CD4-positive, alpha-beta T cell treated with Interferon alpha-2 for 1 hour (primary cell): ENCODE data around the gene ITGA6.

Source experiments
- DNase-seq, 2 donors: peaks; one replicate each; pipeline ENCODE4 v3.0.0-alpha.2; 2020 to 2022

Gene ITGA6

DNA sequence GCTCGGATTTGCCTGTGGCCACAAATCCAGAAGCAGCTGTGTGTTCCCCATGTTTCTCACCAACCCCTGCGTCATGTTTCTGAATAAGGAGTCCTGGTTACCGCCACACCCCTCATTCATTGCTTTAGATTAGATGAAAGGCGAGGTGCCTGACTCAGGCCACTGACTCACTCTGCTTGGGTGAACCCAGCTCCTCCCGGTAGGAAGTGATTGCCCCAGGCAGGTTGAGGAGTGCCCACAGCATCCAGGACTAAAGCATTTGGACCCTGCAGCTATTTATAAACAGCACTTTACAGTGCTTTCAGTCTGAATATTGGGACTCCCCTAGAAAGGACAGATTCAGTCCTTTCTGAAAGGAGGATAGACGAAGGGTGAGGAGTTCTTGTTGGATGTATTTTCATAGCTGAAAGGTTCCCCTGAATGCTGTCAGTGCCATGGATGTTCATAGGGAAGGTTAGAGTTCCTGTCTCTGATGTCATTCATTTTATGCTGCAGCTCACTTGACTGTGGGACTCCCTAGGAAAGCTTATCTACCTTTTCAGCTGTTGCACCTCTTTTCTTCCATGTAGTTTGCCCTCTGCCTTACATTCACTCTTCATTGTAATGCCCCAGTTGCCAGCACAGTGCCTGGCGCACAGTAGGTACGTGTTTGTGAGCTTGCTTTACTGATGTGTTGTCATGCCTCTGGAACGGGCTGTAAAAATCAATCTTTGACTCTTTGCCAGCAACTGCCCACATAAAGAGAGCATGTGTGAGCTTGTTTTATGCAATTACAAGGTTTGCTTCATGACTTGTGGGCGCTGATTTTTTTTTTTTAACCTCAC is 14.9 kb downstream of the ITGA6 start:
- no peak for DNase-seq

DNA sequence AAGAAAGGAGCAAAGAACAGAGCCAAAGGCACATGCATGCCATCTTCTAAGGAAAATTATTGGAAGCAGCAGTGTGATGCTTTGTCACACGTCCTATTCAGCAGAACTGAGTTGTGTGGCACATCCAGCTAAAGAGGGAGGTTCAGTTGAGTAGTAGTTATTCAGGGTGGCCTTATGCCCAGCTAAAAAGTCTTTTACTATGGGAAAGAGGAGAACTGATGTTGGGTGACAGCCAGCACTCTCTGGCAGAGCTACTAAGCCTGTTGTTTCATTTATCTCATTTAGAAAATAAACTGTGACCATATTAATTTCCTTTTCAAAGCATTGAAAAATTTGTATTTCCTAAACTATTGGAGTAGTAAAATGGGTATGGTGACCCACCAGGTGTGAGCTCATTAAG is 18.5 kb downstream of the ITGA6 start:
- no peak for DNase-seq

DNA sequence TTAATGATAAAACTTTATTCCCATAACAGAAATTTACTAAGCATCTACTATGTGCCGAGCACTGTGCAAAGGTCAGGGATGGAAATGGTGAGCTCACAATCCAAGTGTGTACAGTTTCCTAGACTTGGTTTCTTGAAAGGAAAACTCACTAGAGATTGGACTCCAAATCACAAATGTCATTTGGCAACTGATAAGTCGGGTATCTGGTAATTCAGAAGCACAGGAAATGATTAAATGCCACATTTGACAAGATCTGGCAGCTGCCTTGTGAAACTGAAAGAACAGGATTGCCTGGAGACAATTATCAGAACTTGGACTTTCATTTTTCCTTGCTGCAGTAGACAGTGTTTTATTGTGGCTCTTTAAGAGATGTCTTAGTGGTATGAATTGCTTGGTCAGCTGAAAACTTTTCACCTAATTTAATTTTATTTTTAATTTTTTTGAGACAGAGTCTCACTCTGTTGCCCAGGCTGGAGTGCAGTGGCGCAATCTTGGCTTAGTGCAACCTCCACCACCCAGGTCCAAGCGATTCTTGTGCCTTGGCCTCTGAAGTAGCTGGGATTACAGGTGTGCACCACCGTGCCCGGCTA is 19.2 kb downstream of the ITGA6 start:
- peak in 1 of 2 donors; percentile 49 for DNase-seq

DNA sequence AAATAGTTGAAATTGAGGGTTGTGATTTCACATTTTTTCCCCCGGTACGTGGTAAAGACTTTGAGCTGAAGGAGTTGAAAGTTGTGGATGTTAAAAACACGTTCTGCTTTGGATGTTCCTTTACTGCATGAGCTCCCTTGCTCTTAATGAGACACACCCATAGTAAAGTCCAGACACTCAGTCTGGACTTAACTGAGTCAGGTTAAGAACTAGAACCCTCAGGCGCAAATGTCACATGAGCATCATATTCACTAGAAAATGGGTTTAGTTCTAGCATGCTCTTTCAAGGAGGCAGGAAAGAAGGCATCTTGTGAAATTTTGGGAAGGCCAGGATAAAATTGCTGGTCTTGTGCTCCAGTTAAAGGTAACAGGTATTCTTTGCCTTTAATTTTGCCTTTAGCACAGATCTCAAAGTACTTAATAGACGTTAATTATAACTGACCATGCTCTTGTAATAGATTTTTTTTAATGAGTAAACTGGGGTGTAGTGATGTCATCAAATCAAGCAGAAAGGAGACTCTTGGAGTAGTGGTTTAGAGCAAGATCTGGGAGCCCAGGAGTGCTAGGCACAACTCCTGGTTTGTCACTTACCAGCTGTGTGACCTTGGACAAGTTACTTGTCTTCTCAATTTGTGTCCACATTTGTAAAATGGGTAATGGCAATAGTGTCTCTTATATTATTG is 20.6 kb downstream of the ITGA6 start:
- DNase-seq, result no peak

DNA sequence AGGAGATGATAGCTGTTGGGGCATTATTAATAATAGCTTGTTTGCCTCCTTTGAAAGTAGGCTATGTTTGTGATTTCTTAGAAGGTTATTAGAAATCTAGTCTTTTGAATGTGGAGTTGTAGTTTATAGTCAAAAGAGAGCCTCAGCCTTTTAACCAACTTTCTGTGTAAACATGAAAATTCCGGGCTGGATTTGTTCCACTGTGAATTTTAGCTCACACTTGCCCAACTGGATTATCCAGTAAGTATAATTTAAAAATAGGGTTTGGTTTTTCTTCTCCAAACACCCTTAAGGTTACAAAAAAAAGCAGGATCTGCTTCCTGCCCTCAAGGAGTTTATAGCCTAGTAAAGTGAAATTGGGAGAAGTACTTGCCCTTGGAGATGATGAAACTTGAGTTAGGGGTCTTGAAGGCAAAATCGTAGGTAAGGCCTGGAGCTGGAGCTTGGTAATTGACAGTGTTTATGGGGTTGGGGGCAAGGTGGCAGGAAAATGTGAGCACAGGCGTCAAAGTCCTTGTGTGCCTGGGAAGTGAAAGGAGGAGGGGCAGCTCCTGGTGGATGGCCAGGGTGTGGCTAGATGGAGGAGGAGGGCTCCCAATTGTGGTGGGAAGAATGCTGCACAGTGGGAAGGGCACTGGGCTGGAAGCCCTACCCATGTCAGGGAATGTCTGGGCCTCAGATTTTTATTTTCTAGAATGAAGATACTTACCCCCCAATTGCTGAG is 21.3 kb downstream of the ITGA6 start:
- DNase-seq, result no peak

DNA sequence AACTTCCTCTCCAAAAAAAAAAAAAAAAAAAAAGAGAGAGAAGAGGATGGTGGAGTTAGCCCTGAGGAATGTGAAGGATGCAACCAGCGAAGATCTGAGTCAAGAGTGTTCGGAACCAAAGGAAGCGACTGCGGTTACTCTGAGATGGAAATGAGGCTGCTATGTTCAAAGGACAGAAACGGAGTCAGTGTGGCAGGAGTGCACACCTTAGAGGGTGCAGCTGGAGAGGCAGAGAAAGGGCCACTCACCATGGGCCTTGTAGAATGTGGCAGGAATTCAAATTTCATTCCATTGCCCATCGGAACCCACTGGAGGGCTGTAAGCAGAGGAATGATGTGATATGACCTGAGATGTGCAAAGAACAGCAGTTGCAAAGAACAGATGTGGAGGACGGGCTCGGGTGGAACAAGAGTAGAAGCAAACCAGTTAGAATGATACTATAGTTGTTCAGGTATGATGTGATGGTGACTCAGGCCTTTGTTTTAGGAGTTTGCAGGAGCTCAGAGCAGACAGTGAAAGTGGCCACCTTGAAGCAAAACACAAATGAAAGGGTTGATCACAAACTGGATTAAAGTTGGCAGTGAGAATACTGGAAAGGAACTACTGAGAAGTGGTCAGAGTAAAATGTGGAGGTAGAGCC is 22.6 kb downstream of the ITGA6 start:
- DNase-seq, result no peak

DNA sequence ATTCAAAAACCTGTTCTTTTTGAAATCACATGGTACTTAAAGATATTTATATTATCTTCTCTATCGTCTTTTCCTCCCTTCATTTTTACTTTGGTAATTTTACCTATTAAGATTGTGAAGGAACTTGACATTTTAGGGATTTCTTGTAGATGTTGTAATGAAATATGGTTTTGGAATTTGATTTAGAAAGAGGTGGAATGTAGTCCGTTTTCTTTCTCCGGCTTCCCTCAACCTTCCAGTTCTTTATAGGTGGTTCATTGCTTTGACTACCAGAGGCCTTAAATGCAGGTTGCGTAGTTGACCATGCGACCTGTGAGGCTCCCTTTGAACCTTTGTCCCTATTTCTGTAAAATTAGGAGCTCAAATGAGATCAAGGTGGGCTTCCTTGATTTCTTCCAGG is 24.5 kb downstream of the ITGA6 start:
- DNase-seq, result no peak

DNA sequence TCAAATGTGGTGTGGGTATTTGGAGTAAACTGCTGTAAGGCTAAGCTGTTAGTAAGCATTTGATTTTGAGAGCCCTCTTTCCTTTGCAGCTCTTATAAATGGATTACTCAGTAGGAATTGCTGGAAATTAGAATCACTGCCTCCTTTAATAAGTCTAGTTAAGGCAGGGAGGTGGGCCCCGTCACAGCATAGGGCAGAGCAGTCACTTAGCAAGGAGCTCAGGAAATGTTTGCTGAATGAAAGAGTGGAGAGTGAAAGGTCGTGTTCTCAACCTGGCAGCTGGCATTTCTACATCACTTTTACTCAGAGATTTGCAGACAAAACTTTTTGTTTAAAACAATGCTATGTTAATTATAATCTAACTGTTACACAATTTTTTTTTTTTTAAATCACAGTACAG is 25.5 kb downstream of the ITGA6 start:
- no peak for DNase-seq

DNA sequence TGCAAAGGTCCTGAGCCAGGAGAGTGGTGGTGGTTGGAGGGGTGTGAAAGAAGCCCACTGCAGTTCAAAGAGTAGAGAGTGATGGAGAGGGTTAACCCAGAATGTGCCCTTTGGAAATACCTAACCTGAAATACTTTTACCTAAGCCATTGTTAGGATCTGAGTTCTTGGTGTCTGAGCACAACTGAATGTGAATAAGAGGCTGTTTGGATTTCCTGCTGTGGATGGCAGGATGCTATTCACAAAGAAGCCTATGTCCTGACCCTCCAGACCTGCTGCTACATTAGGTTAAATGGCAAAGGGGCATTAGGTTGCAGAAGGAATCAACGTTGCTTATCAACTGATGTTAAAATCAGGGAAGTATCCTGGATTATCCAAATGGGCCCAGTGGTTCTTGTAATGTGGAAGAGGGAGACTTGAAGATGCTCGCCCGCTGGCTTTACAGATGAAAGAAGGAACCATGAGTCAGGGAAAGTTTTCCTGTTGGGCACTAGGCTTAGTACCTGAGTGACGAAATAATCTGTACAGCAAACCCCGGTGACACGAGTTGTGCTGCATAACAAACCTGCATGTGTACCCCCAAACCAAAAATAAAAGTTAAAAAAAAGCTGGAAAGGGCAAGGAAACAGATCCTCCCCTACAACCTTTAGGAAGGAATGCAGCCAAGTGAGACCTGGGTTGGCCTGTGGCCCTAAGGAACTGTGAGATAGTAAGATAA is 27.2 kb downstream of the ITGA6 start:
- DNase-seq, result no peak

DNA sequence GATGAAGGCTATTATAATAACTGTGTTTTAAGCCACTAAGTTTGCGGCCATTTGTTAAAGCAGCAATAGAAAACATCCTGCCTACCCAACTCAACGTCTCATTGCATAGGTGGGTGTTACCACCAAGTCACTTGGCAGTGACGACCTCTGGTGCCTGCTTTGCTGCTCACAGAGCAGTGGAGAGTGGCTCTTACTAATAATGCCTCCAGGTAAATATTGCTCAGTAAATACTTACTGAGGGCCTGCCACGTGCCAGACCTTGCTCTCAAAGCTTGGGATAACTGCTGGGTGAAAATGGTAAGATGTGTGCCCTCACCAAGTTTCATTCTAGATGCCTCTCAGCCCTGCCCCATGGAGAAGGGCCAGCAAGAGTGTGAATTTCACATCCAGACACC is 27.7 kb downstream of the ITGA6 start:
- DNase-seq, result no peak

DNA sequence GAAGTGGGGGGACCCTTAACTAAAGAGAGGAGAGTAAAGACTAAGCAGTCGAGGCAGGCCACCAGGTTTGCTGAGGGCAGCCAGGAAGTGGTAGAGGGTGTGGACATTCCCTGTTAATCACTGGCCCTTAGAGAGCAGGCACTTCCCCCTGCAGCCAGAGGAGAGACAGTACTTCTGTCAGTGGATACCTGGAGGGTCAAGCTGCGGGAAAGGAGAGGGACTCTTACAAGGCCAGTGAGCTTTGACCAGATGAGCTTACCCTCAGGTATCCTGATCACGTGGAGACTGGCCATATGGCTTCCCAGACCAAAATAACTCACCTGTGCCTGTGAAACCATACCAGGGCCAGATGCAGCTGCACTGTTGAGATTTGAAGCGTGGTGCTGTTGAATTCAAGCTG is 28.6 kb downstream of the ITGA6 start:
- DNase-seq, result no peak

DNA sequence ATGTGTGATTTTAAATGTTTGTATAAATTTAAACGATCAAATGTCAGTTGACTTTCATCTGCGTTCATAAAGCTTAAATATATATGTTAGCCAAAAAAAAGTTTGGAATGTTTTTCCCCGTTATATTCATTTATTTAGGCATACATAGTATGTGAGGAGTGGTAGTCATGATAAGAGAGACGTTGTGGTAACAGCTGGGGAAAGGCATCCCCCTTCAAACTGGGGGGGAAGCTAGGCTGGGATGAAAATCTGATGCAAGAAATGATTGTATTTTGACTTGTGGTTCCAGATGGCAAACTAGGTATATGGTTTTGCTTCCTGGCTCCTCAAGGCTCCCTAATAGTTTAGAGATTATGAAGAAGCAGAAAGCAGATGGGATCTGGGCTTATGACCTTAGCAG is 30.1 kb downstream of the ITGA6 start:
- DNase-seq, result no peak

DNA sequence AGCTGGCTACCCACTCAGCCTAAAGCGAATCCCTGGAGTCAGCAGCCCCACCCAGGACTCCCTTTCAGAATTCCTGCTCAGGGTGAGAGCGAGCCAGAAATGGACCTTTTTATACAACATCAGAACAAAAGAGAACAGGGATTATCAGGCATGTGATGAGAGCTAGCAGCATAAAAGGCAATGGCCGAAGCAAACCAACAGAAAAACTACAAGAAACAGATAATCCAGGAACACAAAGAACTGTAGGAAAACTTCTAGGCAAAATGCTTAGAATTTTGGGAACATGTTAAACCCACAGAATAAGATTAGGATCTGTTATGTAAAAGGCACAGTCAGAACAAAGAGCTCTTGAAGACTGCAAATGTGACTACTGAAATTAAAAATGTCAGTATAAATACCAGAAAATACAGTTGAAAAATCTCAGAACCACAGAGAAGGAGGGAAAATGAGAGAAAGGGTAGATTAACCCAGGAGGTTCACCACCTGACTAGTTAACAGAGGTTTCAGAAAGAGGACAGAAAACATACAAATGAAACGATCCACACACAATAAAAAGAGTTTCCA is 31.3 kb downstream of the ITGA6 start:
- DNase-seq, result no peak

DNA sequence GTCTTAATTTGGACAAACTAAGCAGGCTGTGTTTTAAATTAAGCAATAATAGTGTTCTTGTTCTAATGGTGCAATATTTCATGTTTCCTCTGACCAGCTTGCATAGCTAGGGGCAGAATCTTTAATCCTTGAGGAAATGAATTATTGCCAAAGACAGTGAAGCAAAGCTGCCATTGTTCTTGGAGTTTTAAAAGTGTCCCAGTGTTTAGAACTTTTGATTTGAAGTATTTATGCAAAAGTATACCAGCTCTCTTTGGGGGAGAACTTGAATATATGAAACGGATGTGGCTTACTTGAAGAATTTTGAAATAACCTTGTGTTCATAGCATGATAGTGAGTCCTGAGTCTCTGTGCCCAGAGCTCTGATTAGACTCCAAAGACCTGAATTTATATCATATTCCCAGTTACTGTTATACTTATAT is 33.4 kb downstream of the ITGA6 start:
- no peak for DNase-seq

DNA sequence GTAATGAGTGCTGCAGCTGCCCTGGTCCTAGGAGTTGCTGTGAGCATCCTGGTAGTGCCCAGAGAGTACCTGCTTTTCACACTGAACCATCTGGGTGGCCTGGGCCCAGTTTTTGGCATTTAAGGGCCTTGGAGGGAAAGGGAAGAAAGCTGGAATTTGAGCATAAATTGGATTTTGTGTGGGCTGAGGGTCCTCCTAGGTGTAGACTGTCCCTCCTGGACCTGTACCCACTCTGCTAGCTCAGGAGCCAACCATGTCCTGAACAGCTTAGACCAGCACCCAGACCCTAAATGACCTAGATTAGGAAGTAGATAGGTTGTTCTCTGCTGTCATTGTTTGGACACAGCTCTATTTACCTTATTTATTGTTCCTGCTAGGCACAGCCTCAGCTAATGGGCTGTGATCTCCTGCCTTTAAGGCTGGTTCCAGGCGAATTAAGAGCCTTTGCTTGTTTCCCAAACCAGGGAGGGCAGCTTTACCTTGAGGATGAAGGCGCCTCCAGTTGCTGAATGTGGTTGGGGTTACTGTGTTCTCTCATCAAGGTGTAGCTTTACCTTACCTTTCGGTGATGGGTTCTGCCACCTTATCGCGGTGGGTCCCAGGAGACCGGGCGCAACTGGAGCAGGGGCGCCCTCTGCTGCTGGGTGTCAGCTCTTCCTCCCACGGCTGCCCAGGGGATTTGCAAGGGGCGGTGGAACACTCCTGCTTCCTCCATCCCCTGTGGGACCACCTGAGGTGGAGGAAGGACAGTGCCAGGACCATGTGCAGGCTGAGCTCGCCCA is 34.4 kb downstream of the ITGA6 start:
- DNase-seq, result peak; percentile 70 to 81

DNA sequence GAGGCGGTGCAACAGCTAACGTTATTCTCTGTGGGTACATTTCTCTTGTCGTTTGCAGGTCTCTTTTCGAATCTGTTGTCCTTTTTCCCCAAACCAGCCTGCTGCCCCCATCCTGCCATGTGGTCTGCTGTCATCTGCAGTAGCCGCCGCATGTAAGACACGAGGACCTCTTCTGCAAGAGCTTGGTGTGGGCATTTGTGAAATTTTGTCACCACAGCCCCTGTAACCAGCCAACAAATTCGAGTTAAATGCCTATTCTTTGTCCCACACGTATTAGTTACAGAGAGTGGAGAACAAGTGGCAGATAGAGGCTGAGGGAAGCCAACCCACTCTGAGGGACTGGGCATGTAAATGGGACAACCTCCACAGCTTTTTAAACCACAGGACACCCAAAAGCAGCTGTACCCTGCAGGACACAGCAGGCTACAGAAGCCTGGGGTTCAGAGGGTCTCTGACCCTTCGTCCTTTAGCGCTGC is 35.0 kb downstream of the ITGA6 start:
- peak in 1 of 2 donors; percentile 30 for DNase-seq

DNA sequence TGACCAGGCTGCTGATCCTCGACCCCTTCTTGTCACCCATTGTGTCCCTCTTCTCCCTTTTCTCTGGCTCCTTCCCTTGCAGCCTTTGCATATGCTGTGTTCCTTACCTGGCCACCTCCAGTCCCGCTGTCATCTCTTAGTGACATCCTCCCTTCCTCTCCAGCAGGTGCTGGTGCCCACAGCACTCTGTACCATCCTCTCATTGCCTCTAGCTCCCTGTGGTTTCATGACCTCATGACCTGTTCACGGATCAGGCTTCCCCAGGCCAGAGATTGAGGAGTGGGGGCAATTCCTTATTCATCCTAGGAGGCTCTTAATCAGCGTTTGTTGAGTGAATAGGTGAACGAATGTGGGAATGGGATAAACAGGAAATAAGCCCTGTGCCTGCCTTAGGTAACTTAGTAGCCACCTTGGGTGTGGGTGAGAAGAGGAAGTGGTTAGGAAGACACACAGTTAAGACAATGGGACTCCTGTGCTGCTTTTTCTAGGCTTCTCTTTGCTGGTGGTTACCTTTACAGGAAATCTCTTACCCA is 35.5 kb downstream of the ITGA6 start:
- DNase-seq, result peak; percentile 61 to 81

DNA sequence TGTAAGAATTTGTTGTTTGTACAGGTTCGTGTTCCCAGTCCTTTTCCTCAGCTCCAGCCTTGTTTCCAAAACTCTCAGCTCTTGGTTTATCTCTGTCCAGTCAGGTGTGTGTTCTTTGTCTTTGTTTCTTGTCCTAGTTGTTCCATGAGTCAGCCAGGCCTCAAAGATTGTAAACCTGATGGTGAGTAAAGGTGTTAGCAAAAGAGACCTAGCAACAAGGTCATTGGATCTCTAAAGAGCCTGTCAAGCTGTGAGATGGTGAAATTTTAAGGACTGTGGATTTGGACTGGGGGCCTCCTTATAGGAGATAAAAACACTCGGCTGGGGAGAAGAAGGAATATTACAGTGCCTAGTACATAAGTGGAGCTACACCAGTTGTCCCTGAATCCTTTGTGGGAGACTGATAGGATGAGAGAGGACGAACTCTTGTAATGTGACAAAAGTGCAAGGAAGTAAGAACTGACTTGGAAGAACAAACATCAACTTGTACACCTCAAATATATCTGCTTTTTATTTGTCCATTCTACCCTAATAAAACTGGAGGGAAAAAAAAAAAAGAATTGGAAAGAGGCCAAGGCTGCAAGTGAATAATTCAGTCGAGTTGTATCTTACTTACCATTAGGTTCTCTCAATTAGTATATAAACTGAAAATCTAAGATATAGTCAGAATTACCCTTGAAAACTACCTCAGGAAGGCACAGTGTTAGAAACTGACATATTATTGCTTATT is 37.2 kb downstream of the ITGA6 start:
- DNase-seq, result no peak

DNA sequence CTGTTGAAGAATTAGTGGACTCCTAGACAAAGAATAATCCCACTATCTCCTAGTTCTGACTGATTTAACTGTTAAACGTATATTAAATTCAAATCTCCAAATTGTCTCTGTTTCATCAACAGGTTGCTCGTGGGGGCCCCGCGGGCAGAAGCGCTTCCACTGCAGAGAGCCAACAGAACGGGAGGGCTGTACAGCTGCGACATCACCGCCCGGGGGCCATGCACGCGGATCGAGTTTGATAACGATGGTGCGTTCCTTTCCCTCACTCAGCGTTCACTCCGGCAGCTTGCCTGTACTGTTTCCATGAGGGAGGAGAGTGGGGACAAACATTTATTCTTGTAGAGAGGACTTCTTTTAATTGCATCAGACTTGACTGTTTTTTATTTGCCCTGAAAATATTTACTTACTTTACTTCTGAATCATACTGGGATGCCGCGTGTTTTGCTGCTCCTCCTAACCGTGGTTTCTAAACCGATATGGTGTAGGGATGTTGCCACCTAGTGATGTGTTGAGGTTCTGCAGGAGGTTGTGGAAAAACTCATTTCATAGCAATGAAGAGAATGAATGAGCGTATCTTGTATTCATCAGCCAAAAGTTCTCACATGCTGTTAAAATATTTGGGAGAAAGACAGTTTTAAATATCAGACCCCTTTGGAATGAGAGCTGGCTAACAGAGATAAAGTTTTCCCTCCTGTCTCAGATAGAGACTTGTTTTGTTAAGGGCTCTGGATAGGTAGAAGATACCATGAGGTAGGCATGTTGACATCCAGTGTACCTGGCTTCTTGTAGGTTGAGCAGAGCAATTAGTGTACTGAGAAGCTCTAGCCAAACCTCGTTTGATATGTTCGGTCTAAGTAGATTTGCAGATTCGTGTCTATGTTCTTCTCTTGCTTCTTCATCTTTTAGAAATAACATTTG is 38.3 kb downstream of the ITGA6 start:
- peak; percentile 73 to 84 for DNase-seq
